GM21447 (cell line): ENCODE results near the gene NEXMIF.
"Not testable (repeated sequence)": the region's sequence is repeated elsewhere in the genome, so short reads cannot be mapped to it uniquely, and the experiment has no call there.

ENCODE experiments used
- ATAC-seq: cut with Tn5 transposase; IDR thresholded peaks from one replicate; pipeline ENCODE4 v1.9.1; 2021; ENCODE audit not compliant: unreplicated experiment

NEXMIF gene

DNA sequence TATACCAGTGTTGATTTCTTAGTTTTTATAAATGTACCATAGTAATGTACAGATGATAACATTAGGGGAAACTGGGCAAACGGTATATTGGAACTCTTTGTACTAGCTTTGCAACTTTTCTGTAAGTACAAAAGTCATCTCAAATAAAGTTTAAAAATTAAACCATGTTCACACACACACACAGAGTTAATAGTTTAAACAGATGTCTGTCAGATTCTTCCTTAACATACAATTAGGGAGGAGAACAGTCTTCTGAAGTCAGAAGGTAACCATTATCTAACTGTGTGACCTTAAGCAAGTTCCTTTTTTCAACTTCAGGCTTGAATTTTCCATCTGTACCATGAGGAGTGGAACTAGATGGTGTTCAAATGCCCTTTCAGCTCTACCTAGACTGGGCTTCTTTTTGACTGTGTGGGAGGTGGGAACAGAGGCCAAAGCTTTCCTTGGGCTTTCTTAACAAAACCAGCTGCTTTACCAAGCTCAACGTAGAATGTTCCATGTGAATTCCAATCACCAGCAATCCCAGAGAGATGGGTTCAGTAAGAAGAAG is 127.8 kb downstream of the NEXMIF start:
- no peak for ATAC-seq

DNA sequence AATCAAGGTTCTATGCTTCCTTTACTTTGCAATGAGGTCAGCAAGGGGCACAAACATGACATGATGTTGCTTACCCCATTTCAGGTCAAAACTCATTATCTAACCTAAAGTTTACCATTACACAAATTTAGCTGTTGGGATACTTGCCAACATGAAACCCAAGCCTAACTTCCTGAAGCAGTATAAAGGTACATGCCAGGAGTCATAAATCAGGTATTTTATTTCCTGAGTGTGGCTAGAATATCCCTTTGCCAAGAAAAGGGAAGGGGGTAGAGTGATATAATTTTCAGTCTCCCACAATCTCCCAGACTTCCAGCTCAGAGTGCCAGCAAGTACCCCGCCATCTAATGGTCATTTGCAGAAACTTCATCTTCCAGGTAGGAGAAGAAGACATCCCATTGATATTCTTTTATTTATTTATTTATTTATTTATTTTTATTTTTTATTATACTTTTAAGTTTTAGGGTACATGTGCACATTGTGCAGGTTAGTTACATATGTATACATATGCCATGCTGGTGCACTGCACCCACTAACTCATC is 136.6 kb downstream of the NEXMIF start:
- ATAC-seq = no peak

DNA sequence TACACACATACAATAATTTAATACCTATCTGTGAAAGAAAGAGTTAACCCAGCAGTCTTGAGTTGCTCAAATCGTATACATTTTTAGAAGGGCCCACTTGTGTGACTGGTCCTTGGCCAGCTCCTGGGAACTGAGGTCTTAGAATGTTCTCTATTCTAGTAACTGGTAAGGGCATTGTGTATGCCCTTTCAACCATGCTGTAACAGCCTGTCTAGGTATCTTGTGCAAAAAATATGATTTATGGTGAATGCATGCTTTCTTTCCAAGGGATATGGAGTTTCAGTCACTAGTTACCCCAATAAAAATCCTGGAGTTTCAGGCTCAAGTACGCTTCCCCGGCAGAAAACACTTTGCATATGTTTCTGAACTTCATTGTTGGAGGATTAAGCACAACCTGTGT is 140.6 kb downstream of the NEXMIF start:
- ATAC-seq = no peak

DNA sequence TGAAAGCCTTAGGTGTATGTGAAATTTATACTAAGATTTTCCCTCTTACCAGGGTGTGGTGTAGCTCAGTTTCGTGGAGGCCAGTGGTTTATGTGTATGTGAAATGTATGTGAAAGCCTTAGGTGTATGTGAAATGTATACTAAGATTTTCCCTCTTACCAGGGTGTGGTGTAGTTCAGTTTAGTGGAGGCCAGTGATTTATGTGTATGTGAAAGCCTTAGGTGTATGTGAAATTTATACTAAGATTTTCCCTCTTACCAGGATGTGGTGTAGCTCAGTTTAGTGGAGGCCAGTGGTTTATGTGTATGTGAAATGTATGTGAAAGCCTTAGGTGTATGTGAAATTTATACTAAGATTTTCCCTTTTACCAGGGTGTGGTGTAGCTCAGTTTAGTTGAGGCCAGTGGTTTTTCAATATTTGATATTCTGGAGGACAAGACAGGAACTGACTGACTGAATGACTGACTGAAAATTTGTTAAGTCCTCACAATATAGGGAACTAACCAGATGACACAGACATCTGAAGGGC is 143.7 kb downstream of the NEXMIF start:
- ATAC-seq = no peak

DNA sequence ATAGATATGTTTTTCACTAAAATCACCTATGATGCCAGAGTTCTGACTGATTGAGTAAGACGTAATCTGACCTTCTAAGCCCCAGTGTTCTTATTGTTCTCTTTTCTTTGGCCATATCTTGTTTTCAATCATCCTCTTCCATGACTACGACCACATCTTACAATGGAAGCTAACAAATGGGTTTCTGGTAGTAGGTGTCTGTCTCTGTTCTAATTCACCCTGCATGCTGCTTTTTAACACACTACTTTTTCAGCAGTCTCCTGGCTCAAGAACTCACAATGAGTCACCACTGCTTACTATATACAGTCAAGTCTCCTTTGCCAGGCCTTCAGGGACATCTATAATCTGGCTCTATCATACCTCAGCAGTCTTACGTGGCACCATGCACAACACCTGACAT is 146.1 kb downstream of the NEXMIF start:
- ATAC-seq = no peak

DNA sequence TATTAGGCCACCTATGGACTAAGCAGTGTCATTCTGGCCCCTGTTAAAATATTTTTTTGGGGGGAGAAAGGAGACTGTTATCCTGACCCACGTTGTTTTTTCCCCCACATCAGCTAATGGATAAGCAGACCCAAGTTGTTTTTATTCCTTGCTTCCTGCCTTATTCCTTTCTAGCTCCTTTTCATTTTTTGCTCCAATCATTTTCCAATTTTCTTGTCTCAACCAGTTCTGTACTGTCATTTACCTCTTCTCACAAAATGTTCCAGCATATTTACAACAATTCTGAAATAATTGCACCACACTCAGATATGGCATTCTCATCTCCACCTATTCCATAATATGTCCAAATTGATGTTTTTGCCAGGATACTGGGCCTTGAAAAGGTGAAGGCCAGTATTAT is 150.3 kb downstream of the NEXMIF start:
- no peak for ATAC-seq

DNA sequence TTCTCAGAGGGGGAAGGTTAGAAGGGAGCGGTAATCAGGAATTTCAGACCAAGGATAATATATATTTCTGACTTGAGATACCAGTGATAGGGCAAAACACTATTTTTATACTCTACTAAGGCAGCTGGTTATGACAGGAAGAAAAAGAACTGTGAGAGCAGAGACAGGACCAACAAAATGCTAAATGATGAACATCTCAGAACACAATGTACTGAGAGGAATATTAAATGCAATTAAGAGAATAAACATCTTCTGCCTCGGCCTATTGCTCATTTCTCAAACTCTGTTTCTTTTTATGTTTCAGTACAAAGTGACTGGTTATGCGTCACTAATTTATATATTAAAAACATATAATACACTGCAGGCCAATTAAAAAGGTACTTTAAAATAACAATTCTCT is 188.8 kb downstream of the NEXMIF start:
- ATAC-seq = no peak

DNA sequence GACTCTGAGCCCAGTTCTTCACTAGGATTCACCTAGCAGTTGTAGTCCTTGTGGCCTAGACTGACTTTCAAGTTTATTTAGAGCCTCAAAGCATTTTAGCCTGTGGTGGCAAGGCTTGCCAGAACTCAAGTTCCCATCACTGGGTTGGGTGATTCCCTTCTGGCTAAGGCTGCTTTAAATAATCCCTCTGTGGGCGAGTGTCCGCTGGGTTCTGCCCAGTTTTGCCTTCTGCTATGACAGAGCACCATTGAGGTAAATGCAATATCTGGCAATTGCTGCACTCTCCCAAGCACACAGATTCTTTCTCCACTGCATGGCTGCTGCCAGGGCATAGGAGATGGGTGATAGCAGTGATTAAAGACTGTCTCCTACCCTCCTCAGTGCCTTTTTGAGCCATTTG is 220.0 kb downstream of the NEXMIF start:
- ATAC-seq = no peak

DNA sequence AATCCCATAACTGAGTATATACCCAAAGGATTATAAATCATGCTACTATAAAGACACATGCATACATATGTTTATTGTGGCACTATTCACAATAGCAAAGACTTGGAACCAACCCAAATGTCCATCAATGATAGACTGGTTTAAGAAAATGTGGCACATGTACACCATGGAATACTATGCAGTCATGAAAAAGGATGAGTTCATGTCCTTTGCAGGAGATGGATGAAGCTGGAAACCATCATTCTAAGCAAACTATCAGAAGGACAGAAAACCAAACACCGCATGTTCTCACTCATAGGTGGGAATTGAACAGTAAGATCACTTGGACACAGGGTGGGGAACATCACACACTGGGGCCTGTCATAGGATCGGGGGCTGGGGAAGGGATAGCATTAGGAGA is 223.9 kb downstream of the NEXMIF start:
- ATAC-seq = not testable (repeated sequence)

DNA sequence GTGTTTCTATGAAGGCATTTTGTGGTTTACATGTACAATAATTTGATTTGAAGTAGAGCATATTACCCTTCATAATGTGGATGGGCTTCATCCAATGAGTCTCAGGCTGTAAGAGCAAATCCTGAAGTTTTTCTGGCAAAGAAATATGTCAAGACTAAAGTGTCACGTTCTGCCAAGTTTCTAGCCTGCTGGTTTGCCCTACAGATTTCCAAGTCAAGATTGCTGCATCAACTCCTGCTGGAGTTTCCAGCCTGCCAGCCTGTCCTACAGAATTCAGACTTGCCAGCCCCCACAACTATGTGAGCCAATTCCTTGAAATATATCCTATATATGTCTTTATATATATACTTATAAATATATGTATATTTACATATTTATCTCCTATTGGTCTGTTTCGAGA is 240.8 kb downstream of the NEXMIF start:
- ATAC-seq = no peak
